K562 (cell line): Measurements from ENCODE around the gene CYSTM1. TPM values are rescaled to one million over a fixed set of nuclear protein-coding genes. Genes with fewer than 3 reads are reported as not detected.

ENCODE experiments used
- BCOR ChIP-seq: fragments of 450-650 bp; IDR thresholded peaks from 2 replicates; pipeline ENCODE4 v1.6.1; 2016
- BRF2 ChIP-seq: IDR thresholded peaks from 3 replicates; pipeline ENCODE4 v1.6.1; 2011; ENCODE audit warnings: borderline replicate concordance, mild to moderate bottlenecking; ENCODE audit not compliant: insufficient read length, insufficient read depth
- CHD1 ChIP-seq: fragments of 200-600 bp; sonication (generic); IDR thresholded peaks from one replicate; pipeline ENCODE4 v1.6.1; 2012; ENCODE audit warnings: mild to moderate bottlenecking, moderate library complexity, low read length, inconsistent platforms
- CREB3 ChIP-seq: fragments of 450-650 bp; conservative IDR thresholded peaks from 2 replicates; pipeline ENCODE4 v1.6.1; 2016; ENCODE audit warnings: missing genetic modification characterization, low read depth, mild to moderate bottlenecking, missing compliant biosample characterization, moderate library complexity
- DIDO1 ChIP-seq: fragments of 450-650 bp; IDR thresholded peaks from 2 replicates; pipeline ENCODE4 v1.6.1; 2016; ENCODE audit warnings: low read depth, missing biosample characterization, missing genetic modification characterization
- FOXJ2 ChIP-seq: fragments of 200-800 bp; sonication (Bioruptor generic); IDR thresholded peaks from 2 replicates; pipeline ENCODE4 v1.6.1; 2016; ENCODE audit warnings: missing genetic modification characterization, missing compliant biosample characterization
- LARP7 ChIP-seq: fragments of 450-650 bp; IDR thresholded peaks from 2 replicates; pipeline ENCODE4 v1.6.1; 2016
- MEIS2 ChIP-seq: fragments of 450-650 bp; IDR thresholded peaks from 2 replicates; pipeline ENCODE4 v1.6.1; 2014; ENCODE audit warnings: mild to moderate bottlenecking; ENCODE audit not compliant: partially characterized antibody
- NFRKB ChIP-seq: fragments of 450-650 bp; IDR thresholded peaks from 2 replicates; pipeline ENCODE4 v1.6.1; 2016; ENCODE audit warnings: low read depth
- PURB ChIP-seq: sonication (generic); formaldehyde crosslinking; IDR thresholded peaks from 2 replicates; pipeline ENCODE4 v1.9.0; 2021; ENCODE audit warnings: low read depth, mild to moderate bottlenecking, missing genetic modification reagents
- RBM34 ChIP-seq: fragments of 200-400 bp; formaldehyde crosslinking; IDR thresholded peaks from 2 replicates; pipeline ENCODE4 v1.6.1; 2018; ENCODE audit warnings: low read length, borderline replicate concordance; ENCODE audit not compliant: insufficient read depth
- RFX1 ChIP-seq: fragments of 450-650 bp; IDR thresholded peaks from 2 replicates; pipeline ENCODE4 v1.6.1; 2016; ENCODE audit warnings: mild to moderate bottlenecking, moderate library complexity
- TBP ChIP-seq: optimal IDR thresholded peaks from 2 replicates; pipeline ENCODE3; 2011; ENCODE audit warnings: low read depth, low read length, improper control_type of control experiment
- ZBTB11 ChIP-seq, 3 experiments: fragments of 200-800 bp in 1 of 3; fragments of 250-450 bp in 1 of 3; fragments of 450-650 bp in 1 of 3; sonication (Bioruptor Pico) in 1 of 3; sonication (Bioruptor generic) in 1 of 3; formaldehyde crosslinking in 1 of 3; IDR thresholded peaks; 2 replicates each; pipeline versions ENCODE4 v1.6.1 to v1.8.0; 2016 to 2022; ENCODE audit warnings: mild to moderate bottlenecking in 2 of 3, missing genetic modification characterization in 2 of 3, missing compliant biosample characterization in 1 of 3, moderate library complexity in 1 of 3
- polyA plus RNA-seq, 8 experiments: library from polyadenylated mRNA; depleted of rRNA in 4 of 8; stranded (reverse) in 5 of 8; unstranded in 3 of 8; fragments of >200 nt; fragmentation: Nextera tagmentation in 2 of 8; fragmentation: Illumina TruSeq in 1 of 8; extraction: Ambion mirVana in 2 of 8; extraction: Trizol in 1 of 8; gene quantifications; 2 replicates each; pipeline versions ENCODE4 v1.2.1 to v1.2.3, GENCODE V29; 2011 to 2014; ENCODE audit warnings: inconsistent platforms in 1 of 8, missing spikeins in 1 of 8
- total RNA-seq, 7 experiments: library from RNA; depleted of rRNA in 6 of 7; stranded (reverse); fragments of >200 nt in 6 of 7; fragmentation: Illumina TruSeq in 2 of 7; extraction: Trizol in 2 of 7; gene quantifications; 2 replicates each; pipeline versions ENCODE4 v1.2.1 to v1.2.3, GENCODE V29; 2011 to 2021; ENCODE audit warnings: low replicate concordance in 1 of 7
- TF ChIP-seq, protein P1 (sequence below): IDR thresholded peaks from 2 replicates; pipeline ENCODE4 v1.6.1; 2011; ENCODE audit warnings: borderline replicate concordance, low read depth, mild to moderate bottlenecking, moderate library complexity, low read length; ENCODE audit not compliant: insufficient read depth, poor library complexity, severe bottlenecking
- TF ChIP-seq, protein P2 (sequence below): sonication (generic); formaldehyde crosslinking; IDR thresholded peaks from 2 replicates; pipeline ENCODE4 v1.8.1; 2022; ENCODE audit warnings: missing genetic modification reagents

The CYSTM1 gene
- total and polyA plus RNA-seq, 9 of the 15 experiments (the other 6 are each of a cell fraction or from before 2014, with no cell fraction given) = 76.1 to 422 (median 108) TPM

- no peak for TF ChIP-seq DIDO1 (tag)
- TF ChIP-seq BCOR = no peak
- TF ChIP-seq, protein P1, sequence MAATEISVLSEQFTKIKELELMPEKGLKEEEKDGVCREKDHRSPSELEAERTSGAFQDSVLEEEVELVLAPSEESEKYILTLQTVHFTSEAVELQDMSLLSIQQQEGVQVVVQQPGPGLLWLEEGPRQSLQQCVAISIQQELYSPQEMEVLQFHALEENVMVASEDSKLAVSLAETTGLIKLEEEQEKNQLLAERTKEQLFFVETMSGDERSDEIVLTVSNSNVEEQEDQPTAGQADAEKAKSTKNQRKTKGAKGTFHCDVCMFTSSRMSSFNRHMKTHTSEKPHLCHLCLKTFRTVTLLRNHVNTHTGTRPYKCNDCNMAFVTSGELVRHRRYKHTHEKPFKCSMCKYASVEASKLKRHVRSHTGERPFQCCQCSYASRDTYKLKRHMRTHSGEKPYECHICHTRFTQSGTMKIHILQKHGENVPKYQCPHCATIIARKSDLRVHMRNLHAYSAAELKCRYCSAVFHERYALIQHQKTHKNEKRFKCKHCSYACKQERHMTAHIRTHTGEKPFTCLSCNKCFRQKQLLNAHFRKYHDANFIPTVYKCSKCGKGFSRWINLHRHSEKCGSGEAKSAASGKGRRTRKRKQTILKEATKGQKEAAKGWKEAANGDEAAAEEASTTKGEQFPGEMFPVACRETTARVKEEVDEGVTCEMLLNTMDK = no peak
- TF ChIP-seq NFRKB = 0 out of 2 replicates have a peak, but pooled peaks have one; percentile 14
- TF ChIP-seq ZBTB11 (CRISPR knock-in tag; IDR thresholded peaks at IDR 0.05) = peak in 1 of 3 experiments; percentile 73; a peak in 2 of 6 replicates
- no peak for TF ChIP-seq PURB
- no peak for TF ChIP-seq FOXJ2
- TF ChIP-seq LARP7 = 0 out of 2 replicates have a peak, but pooled peaks have one; percentile 24
- TF ChIP-seq CREB3 (tag) = no peak
- TF ChIP-seq RBM34 = no peak
- TF ChIP-seq CHD1 = peak; percentile 3
- no peak for TF ChIP-seq MEIS2
- no peak for TF ChIP-seq BRF2
- peak; percentile 7 for TF ChIP-seq TBP
- TF ChIP-seq, protein P2, sequence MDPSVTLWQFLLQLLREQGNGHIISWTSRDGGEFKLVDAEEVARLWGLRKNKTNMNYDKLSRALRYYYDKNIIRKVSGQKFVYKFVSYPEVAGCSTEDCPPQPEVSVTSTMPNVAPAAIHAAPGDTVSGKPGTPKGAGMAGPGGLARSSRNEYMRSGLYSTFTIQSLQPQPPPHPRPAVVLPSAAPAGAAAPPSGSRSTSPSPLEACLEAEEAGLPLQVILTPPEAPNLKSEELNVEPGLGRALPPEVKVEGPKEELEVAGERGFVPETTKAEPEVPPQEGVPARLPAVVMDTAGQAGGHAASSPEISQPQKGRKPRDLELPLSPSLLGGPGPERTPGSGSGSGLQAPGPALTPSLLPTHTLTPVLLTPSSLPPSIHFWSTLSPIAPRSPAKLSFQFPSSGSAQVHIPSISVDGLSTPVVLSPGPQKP (CRISPR knock-in tag) = no peak
- TF ChIP-seq RFX1 = no peak
Measured at GRCh38 chr5:140176031-140176387, 1.0 kb downstream of the CYSTM1 start (continued).
